CD14-positive monocyte (primary cell): Measurements from ENCODE around the gene THRA. TPM values are rescaled to one million over a fixed set of nuclear protein-coding genes. Genes with fewer than 3 reads are reported as not detected.

Experiments
- DNase-seq, 3 donors: peaks; one replicate each; pipeline ENCODE4 v3.0.0-alpha.2; 2011 to 2022
- H2AFZ ChIP-seq: 2 replicates; pipeline ENCODE4 v1.6.0; 2012; ENCODE audit warnings: mild to moderate bottlenecking, low read depth, low read length, inconsistent platforms; ENCODE audit not compliant: insufficient read depth, poor library complexity, severe bottlenecking
- H3K27ac ChIP-seq, 2 donors: 1 replicate in 1 of 2; 2 replicates in 1 of 2; pipeline ENCODE4 v1.5.1; 2012 to 2013; ENCODE audit warnings: low read length in 2 of 2, control low read depth in 1 of 2, inconsistent platforms in 1 of 2, low read depth in 1 of 2, mild to moderate bottlenecking in 1 of 2
- H3K27me3 ChIP-seq, 2 donors: one replicate each; pipeline versions ENCODE4 v1.6.0 to v1.6.1; 2011 to 2013; ENCODE audit warnings: low read length in 2 of 2; ENCODE audit not compliant: control insufficient read depth in 2 of 2, insufficient read depth in 2 of 2
- H3K36me3 ChIP-seq, 2 donors: replicated peaks in 1 of 2; 1 replicate in 1 of 2; 2 replicates in 1 of 2; pipeline versions ENCODE4 v1.5.1 to v1.6.1; 2012 to 2013; ENCODE audit warnings: low read length in 2 of 2, control low read depth in 1 of 2, inconsistent platforms in 1 of 2, mild to moderate bottlenecking in 1 of 2; ENCODE audit not compliant: insufficient read depth in 2 of 2, control insufficient read depth in 1 of 2
- H3K4me1 ChIP-seq, 2 donors: 1 replicate in 1 of 2; 2 replicates in 1 of 2; pipeline versions ENCODE4 v1.5.1 to v1.6.1; 2012 to 2013; ENCODE audit warnings: low read length in 2 of 2, control low read depth in 1 of 2, inconsistent platforms in 1 of 2, mild to moderate bottlenecking in 1 of 2, moderate library complexity in 1 of 2; ENCODE audit not compliant: insufficient read depth in 2 of 2, control insufficient read depth in 1 of 2
- H3K4me2 ChIP-seq: replicated peaks from 2 replicates; pipeline ENCODE3; 2012; ENCODE audit warnings: low read length, moderate library complexity, mild to moderate bottlenecking; ENCODE audit not compliant: poor library complexity, severe bottlenecking; ENCODE audit errors: extremely low read depth
- H3K4me3 ChIP-seq, 3 experiments: fragments of 200-600 bp in 1 of 3; sonication (generic) in 1 of 3; replicated peaks in 1 of 3; 1 replicate in 2 of 3; 2 replicates in 1 of 3; pipeline ENCODE4 v1.5.1; 2011 to 2013; ENCODE audit warnings: low read length in 3 of 3, mild to moderate bottlenecking in 3 of 3, control low read depth in 2 of 3, low read depth in 2 of 3, inconsistent platforms in 1 of 3, moderate library complexity in 1 of 3
- H3K79me2 ChIP-seq: 2 replicates; pipeline ENCODE4 v1.6.0; 2012; ENCODE audit warnings: mild to moderate bottlenecking, control low read depth, inconsistent platforms, low read length, moderate library complexity; ENCODE audit not compliant: insufficient read depth
- H3K9ac ChIP-seq: 2 replicates; pipeline ENCODE4 v1.6.0; 2017; ENCODE audit warnings: low read length, mild to moderate bottlenecking; ENCODE audit not compliant: insufficient read depth, poor library complexity, severe bottlenecking
- H3K9me3 ChIP-seq, 2 donors: replicated peaks in 1 of 2; 1 replicate in 1 of 2; 2 replicates in 1 of 2; pipeline versions ENCODE4 v1.5.1 to v1.6.1; 2012 to 2013; ENCODE audit warnings: low read length in 2 of 2, control low read depth in 1 of 2; ENCODE audit not compliant: control insufficient read depth in 1 of 2, insufficient read depth in 1 of 2
- H4K20me1 ChIP-seq: 2 replicates; pipeline ENCODE4 v1.6.0; 2012; ENCODE audit warnings: mild to moderate bottlenecking, low read length, control low read depth, moderate library complexity; ENCODE audit not compliant: insufficient read depth
- H3K27ac Mint-ChIP-seq, 7 donors: one replicate each; pipeline ENCODE4 v1.8.0; 2020; ENCODE audit warnings: mild to moderate bottlenecking in 7 of 7, mixed read lengths in 7 of 7, moderate library complexity in 6 of 7, inconsistent platforms in 2 of 7
- H3K27me3 Mint-ChIP-seq, 3 donors: one replicate each; pipeline ENCODE4 v1.8.0; 2021 to 2022; ENCODE audit warnings: low read depth in 3 of 3, mild to moderate bottlenecking in 3 of 3, mixed read lengths in 3 of 3, moderate library complexity in 3 of 3, inconsistent platforms in 1 of 3
- H3K36me3 Mint-ChIP-seq, 2 donors: one replicate each; pipeline ENCODE4 v1.8.0; 2020; ENCODE audit warnings: mixed read lengths in 2 of 2, inconsistent platforms in 1 of 2, mild to moderate bottlenecking in 1 of 2
- H3K4me1 Mint-ChIP-seq: one replicate; pipeline ENCODE4 v1.8.0; 2020; ENCODE audit warnings: mild to moderate bottlenecking, mixed read lengths
- H3K4me3 Mint-ChIP-seq, 2 donors: one replicate each; pipeline ENCODE4 v1.8.0; 2020; ENCODE audit warnings: mild to moderate bottlenecking in 2 of 2, mixed read lengths in 2 of 2, moderate library complexity in 1 of 2
- H3K9me3 Mint-ChIP-seq, 7 donors: one replicate each; pipeline ENCODE4 v1.8.0; 2020 to 2022; ENCODE audit warnings: mixed read lengths in 7 of 7, mild to moderate bottlenecking in 6 of 7, moderate library complexity in 6 of 7, inconsistent platforms in 2 of 7
- WGBS: methylation state at CpG from one replicate; pipeline ENCODE4 v1.1.5; 2013; ENCODE audit warnings: missing lambda C conversion rate; ENCODE audit not compliant: insufficient coverage; 5-methylcytosine and 5-hydroxymethylcytosine counted together
- intact Hi-C, 2 donors: fragments of 100-400 bp; cut with micrococcal nuclease; formaldehyde crosslinking; loops; one replicate each; pipeline versions ENCODE4 v1.15.0 to v1.15.1; 2023
- polyA plus RNA-seq, 3 donors: library from polyadenylated mRNA; depleted of rRNA in 1 of 3; unstranded in 2 of 3; stranded (reverse) in 1 of 3; fragments of 300-500 nt in 2 of 3; fragments of >200 nt in 1 of 3; fragmentation: Illumina TruSeq in 2 of 3; gene quantifications; 1 replicate in 2 of 3; 2 replicates in 1 of 3; pipeline ENCODE4 v1.2.3, GENCODE V29; 2012 to 2021
- TF ChIP-seq, protein P1 (sequence below): fragments of 200-600 bp; IDR thresholded peaks from one replicate; pipeline ENCODE4 v1.8.0; 2022; ENCODE audit warnings: antibody characterized with exemption, mild to moderate bottlenecking

Gene THRA
- polyA plus RNA-seq, 3 donors, result 2.5 to 7.5 (median 3.8) TPM

- no peak overlapping the region for H3K4me3 Mint-ChIP-seq
- intact Hi-C loops, result no loop called here
- Histone ChIP-seq H3K4me1 (no peaks in the 10 kb centered on the region), H3K9ac (no peak overlapping the region), H3K4me2 (no peak overlapping the region), H3K79me2 (no peaks in the 10 kb centered on the region), H3K27me3 (no peaks in the 10 kb centered on the region), H3K9me3 (no peaks in the 10 kb centered on the region), H3K27ac (no peak overlapping the region), H3K36me3 (peaks cover 76 to 92% of the 10 kb centered on the region in 2 donors), H3K4me3 (no peak overlapping the region), H4K20me1 (no peaks in the 10 kb centered on the region), H2AFZ (no peak overlapping the region)
- peak overlapping the region in 2 of 7 donors; percentile 57 to 58 for H3K27ac Mint-ChIP-seq
- H3K9me3 Mint-ChIP-seq, result no peaks in the 10 kb centered on the region
- H3K4me1 Mint-ChIP-seq, result peaks cover 1% of the 10 kb centered on the region
- H3K36me3 Mint-ChIP-seq, result peaks cover 68 to 84% of the 10 kb centered on the region in 2 donors
- H3K27me3 Mint-ChIP-seq, result no peaks in the 10 kb centered on the region
- 60% methylated on average over 1 of the region's 10 CpGs for WGBS
- no peak for DNase-seq
- TF ChIP-seq, protein P1, sequence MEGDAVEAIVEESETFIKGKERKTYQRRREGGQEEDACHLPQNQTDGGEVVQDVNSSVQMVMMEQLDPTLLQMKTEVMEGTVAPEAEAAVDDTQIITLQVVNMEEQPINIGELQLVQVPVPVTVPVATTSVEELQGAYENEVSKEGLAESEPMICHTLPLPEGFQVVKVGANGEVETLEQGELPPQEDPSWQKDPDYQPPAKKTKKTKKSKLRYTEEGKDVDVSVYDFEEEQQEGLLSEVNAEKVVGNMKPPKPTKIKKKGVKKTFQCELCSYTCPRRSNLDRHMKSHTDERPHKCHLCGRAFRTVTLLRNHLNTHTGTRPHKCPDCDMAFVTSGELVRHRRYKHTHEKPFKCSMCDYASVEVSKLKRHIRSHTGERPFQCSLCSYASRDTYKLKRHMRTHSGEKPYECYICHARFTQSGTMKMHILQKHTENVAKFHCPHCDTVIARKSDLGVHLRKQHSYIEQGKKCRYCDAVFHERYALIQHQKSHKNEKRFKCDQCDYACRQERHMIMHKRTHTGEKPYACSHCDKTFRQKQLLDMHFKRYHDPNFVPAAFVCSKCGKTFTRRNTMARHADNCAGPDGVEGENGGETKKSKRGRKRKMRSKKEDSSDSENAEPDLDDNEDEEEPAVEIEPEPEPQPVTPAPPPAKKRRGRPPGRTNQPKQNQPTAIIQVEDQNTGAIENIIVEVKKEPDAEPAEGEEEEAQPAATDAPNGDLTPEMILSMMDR, result no peak
These were observed 39.0 kb upstream of the THRA start for GRCh38 chr17:40023590-40024292.

DNA sequence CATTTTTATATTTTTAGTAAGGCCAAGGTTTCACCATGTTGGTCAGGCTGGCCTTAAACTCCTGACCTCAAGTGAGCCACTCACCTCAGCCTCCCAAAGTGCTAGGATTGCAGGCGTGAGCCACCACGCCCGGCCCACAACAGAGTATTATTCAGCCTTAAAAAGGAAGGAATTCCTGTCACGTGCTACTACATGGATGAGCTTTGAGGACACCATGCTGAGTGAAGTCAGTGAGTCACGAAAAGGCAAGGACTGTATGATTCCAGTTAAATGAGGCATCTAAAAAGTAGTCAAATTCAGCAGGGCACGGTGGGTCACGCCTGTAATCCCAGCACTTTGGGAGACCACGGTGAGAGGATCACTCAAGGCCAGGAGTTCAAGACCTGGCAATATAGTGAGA is 37.9 kb upstream of the THRA start:
- Mint-ChIP-seq H3K4me1 (no peaks in the 10 kb centered on the region), H3K27ac (no peak overlapping the region), H3K4me3 (no peak overlapping the region), H3K27me3 (no peaks in the 10 kb centered on the region), H3K9me3 (no peaks in the 10 kb centered on the region), H3K36me3 (peaks cover 70 to 84% of the 10 kb centered on the region in 2 donors)
- Histone ChIP-seq H4K20me1 (no peaks in the 10 kb centered on the region), H3K9ac (no peak overlapping the region), H3K4me3 (no peak overlapping the region), H3K36me3 (peaks cover 75 to 93% of the 10 kb centered on the region in 2 donors), H3K4me2 (no peak overlapping the region), H3K79me2 (no peaks in the 10 kb centered on the region), H2AFZ (no peak overlapping the region), H3K27me3 (no peaks in the 10 kb centered on the region), H3K27ac (no peak overlapping the region), H3K9me3 (no peaks in the 10 kb centered on the region), H3K4me1 (no peaks in the 10 kb centered on the region)
- no peak for DNase-seq
- TF ChIP-seq, protein P1, result no peak
- 97% methylated on average over 5 of the region's 8 CpGs for WGBS
- intact Hi-C loops, result no loop called here
